ENCODE data around the gene TM4SF20.

- TF ChIP-seq, protein P1, sequence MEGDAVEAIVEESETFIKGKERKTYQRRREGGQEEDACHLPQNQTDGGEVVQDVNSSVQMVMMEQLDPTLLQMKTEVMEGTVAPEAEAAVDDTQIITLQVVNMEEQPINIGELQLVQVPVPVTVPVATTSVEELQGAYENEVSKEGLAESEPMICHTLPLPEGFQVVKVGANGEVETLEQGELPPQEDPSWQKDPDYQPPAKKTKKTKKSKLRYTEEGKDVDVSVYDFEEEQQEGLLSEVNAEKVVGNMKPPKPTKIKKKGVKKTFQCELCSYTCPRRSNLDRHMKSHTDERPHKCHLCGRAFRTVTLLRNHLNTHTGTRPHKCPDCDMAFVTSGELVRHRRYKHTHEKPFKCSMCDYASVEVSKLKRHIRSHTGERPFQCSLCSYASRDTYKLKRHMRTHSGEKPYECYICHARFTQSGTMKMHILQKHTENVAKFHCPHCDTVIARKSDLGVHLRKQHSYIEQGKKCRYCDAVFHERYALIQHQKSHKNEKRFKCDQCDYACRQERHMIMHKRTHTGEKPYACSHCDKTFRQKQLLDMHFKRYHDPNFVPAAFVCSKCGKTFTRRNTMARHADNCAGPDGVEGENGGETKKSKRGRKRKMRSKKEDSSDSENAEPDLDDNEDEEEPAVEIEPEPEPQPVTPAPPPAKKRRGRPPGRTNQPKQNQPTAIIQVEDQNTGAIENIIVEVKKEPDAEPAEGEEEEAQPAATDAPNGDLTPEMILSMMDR (IDR thresholded peaks at IDR 0.05): no peak
- TF ChIP-seq FOXJ3 (CRISPR knock-in tag; IDR thresholded peaks at IDR 0.05; ENCODE audit: borderline replicate concordance): no peak
- TF ChIP-seq, protein P2, sequence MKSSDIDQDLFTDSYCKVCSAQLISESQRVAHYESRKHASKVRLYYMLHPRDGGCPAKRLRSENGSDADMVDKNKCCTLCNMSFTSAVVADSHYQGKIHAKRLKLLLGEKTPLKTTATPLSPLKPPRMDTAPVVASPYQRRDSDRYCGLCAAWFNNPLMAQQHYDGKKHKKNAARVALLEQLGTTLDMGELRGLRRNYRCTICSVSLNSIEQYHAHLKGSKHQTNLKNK (CRISPR knock-in tag; IDR thresholded peaks at IDR 0.05): no peak
- TF ChIP-seq ATF3 (CRISPR knock-in tag; conservative IDR thresholded peaks at IDR 0.05): no peak
Measured at GRCh38 chr2:227420087-227421052, 41.3 kb upstream of the TM4SF20 start.

Measured in WTC11 (cell line).